Lower lobe of right lung (tissue), 2 donors: ENCODE results near the gene COA3. TPM values are rescaled to one million over a fixed set of nuclear protein-coding genes. Genes with fewer than 3 reads are reported as not detected.

Experiments used
- ATAC-seq, 2 donors: fragments of 200-7000 bp; cut with Tn5 transposase; one replicate each; pipeline ENCODE4 v1.9.1; 2020 to 2022; ENCODE audit warnings: mild to moderate bottlenecking in 2 of 2, moderate library complexity in 2 of 2
- DNase-seq: peaks from one replicate; pipeline ENCODE4 v3.0.0-alpha.2; 2020
- H3K27ac ChIP-seq: fragments of 200-600 bp; one replicate; pipeline ENCODE4 v1.8.0; 2022
- H3K27me3 ChIP-seq: fragments of 200-600 bp; one replicate; pipeline ENCODE4 v1.8.0; 2022; ENCODE audit warnings: low read depth
- H3K36me3 ChIP-seq: fragments of 200-600 bp; one replicate; pipeline ENCODE4 v1.8.0; 2022; ENCODE audit warnings: mild to moderate bottlenecking
- H3K4me1 ChIP-seq: fragments of 200-600 bp; one replicate; pipeline ENCODE4 v1.8.0; 2022
- H3K4me3 ChIP-seq: fragments of 200-600 bp; one replicate; pipeline ENCODE4 v1.8.0; 2022; ENCODE audit warnings: mild to moderate bottlenecking
- H3K9me3 ChIP-seq: fragments of 200-600 bp; one replicate; pipeline ENCODE4 v1.8.0; 2022
- CTCF ChIP-seq: fragments of 200-600 bp; IDR thresholded peaks from one replicate; pipeline ENCODE4 v1.8.0; 2022; ENCODE audit warnings: antibody characterized with exemption, mild to moderate bottlenecking
- intact Hi-C: fragments of 100-400 bp; cut with DNase I; formaldehyde crosslinking; loops from one replicate; pipeline ENCODE4 v1.11.0; 2022
- total RNA-seq: library from RNA; stranded (reverse); fragmentation: NEBNext Ultra II Directional; extraction: Animal tissue kit (Norgen Biotek cat#: 25700); gene quantifications from one replicate; pipeline ENCODE4 v1.2.1, GENCODE V29; 2021
- donor health status: DM: no; HTN: yes; CAD: no; lungs with severe emphysema.

COA3 gene
- total RNA-seq, 1 donor from 2014 or later, result 54.5 TPM

- no peak overlapping the region for H3K4me3 ChIP-seq
- TF ChIP-seq CTCF, result no peak
- DNase-seq, result no peak
- peaks cover 10% of the 10 kb centered on the region for H3K36me3 ChIP-seq
- H3K9me3 ChIP-seq, result no peaks in the 10 kb centered on the region
- intact Hi-C loops, result no loop called here
- peaks cover 18% of the 10 kb centered on the region for H3K4me1 ChIP-seq
- peaks cover 80% of the 10 kb centered on the region for H3K27me3 ChIP-seq
- H3K27ac ChIP-seq, result no peak overlapping the region
- ATAC-seq, result no peak
Observed at GRCh38 chr17:42783791-42784138, 14.7 kb downstream of the COA3 start.

GRCh38 chr17:42783062-42783790 lies 15.3 kb downstream of the COA3 start:
- H3K4me3 ChIP-seq, result no peak overlapping the region
- peaks cover 15% of the 10 kb centered on the region for H3K36me3 ChIP-seq
- H3K27me3 ChIP-seq, result peaks cover 77% of the 10 kb centered on the region
- no peak overlapping the region for H3K27ac ChIP-seq
- no peak for DNase-seq
- intact Hi-C loops, result no loop called here
- ATAC-seq, result no peak
- peaks cover 18% of the 10 kb centered on the region for H3K4me1 ChIP-seq
- no peaks in the 10 kb centered on the region for H3K9me3 ChIP-seq
- TF ChIP-seq CTCF, result no peak

GRCh38 chr17:42782166-42783061 lies 16.1 kb downstream of the COA3 start:
- intact Hi-C loops, result no loop called here
- Histone ChIP-seq H3K36me3 (peaks cover 23% of the 10 kb centered on the region), H3K27me3 (peaks cover 73% of the 10 kb centered on the region), H3K9me3 (no peaks in the 10 kb centered on the region), H3K4me1 (peaks cover 18% of the 10 kb centered on the region), H3K4me3 (no peak overlapping the region), H3K27ac (no peak overlapping the region)
- TF ChIP-seq CTCF, result no peak
- ATAC-seq, result no peak
- DNase-seq, result no peak

- ATAC-seq (no peak), DNase-seq (no peak)
- peaks cover 30% of the 10 kb centered on the region for H3K36me3 ChIP-seq
- intact Hi-C loops, result no loop called here
- H3K27me3 ChIP-seq, result peaks cover 66% of the 10 kb centered on the region
- no peaks in the 10 kb centered on the region for H3K9me3 ChIP-seq
- no peak for TF ChIP-seq CTCF
- H3K4me3 ChIP-seq, result no peak overlapping the region
- H3K4me1 ChIP-seq, result peaks cover 18% of the 10 kb centered on the region
- H3K27ac ChIP-seq, result no peak overlapping the region
Observed at GRCh38 chr17:42781639-42782165, 16.8 kb downstream of the COA3 start.

- Histone ChIP-seq H3K27ac (no peak overlapping the region), H3K36me3 (peaks cover 37% of the 10 kb centered on the region), H3K27me3 (peaks cover 61% of the 10 kb centered on the region), H3K9me3 (no peaks in the 10 kb centered on the region), H3K4me1 (peaks cover 18% of the 10 kb centered on the region), H3K4me3 (peak overlapping the region; percentile 31)
- intact Hi-C loops, result no loop called here
- ATAC-seq (no peak), DNase-seq (no peak)
- no peak for TF ChIP-seq CTCF
Observed at GRCh38 chr17:42780851-42781638, 17.5 kb downstream of the COA3 start.
